Measurements from ENCODE around the gene CD2.
A peak's percentile ranks its signal among the peaks of the same experiment; 100 is the strongest.

Gene CD2

DNA sequence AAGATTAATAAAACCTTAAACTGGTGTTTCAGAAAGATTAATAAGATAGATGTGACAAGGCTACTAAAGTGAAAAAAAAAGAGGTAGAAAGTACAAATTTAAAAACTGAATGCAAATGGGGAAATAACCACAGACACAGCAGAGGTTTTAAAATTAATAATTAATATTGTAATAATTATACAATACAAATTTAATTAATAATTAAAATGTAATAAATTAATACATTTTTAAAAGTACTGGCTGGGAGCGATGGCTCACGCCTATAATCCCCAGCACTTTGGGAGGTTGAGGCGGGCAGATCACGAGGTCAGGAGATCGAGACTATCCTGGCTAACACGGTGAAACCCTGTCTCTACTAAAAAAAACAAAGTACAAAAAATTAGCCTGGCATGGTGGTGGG, 26.8 kb downstream of the CD2 start:
- DNase-seq = no peak

GRCh38 chr1:116785006-116785405, 30.8 kb downstream of the CD2 start:
- DNase-seq = no peak

DNA sequence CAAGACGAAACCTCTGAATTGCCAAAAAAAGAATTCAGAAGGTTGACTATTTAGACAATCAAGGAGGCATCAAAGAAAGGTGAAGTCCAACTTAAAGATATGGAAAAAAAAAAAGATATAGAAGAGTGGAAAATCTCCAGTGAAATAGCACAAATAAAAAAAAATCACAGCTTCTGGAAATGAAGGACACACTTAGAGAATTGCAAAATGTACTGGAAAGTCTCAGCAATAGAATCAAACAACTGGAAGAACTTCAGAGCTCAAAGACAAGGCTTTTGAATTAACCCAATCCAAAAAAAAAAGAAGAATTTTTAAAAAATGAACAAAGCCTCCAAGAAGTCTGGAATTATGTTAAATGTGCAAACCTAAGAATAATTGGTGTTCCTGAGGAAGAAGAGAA, 31.8 kb downstream of the CD2 start:
- no peak for DNase-seq

DNA sequence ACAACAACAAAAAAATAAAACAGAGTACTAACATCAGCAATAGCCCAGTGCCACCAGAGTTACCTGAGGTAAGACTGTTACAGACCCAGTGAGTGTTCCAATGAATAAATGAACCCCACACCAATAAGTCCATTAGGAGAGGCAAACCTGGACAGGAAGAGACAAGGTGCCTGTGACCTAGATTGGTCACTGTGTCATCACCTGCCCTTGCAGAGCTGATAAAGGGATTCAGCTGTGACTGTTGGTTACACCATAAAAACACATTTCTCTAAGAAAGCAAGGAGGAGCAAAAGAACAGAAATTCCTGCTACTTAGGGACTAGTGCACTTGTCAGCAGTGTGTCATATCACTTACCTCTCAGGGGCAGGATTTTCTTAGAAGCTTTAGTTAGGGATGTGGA, 37.5 kb downstream of the CD2 start:
- DNase-seq = no peak

DNA sequence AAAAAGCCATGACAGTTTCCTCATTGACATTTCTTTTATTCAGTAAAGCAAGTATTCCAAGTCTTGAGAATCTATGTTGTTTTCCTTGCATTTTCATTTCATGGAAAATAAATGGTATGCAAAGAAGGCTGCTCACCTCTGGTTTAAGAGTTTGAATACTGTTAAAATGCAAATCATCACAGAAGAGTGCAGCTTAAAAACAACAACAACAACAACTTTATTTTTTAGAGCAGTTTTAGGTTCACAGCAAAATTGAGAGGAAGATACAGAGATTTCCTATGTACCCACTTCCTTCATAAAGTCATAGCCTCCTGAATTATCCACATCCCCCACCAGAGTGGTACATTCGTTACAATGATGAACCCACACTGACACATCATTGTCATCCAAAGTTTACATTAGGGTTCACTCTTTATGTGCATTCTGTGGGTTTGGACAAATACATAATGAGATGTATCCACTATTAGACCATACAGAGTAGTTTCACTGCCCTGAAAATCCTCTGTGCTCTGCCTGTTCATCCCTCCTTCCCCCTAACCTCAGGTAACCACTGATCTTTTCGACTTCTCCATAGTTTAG, 39.2 kb downstream of the CD2 start:
- DNase-seq = no peak

DNA sequence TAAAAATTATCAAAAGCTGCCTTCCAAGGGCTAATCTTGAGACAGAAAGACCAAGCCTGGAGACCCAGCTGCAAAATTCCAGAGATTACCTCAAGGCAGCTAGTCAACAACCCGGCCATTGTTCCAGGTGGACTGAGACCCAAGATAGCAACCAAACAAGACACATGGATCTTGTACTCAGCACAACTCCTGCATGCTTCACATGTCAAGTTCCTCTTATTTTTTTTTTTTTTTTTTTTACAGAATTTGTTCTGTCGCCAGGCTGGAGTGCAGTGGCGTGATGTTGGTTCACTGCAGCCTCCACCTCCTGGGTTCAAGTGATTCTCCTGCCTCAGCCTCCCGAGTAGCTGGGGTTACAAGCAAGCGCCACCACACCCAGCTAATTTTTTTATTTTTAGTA, 40.1 kb downstream of the CD2 start:
- DNase-seq = no peak

- DNase-seq = peak; percentile 66 to 89
Observed at GRCh38 chr1:116794804-116795481, 40.7 kb downstream of the CD2 start.

DNA sequence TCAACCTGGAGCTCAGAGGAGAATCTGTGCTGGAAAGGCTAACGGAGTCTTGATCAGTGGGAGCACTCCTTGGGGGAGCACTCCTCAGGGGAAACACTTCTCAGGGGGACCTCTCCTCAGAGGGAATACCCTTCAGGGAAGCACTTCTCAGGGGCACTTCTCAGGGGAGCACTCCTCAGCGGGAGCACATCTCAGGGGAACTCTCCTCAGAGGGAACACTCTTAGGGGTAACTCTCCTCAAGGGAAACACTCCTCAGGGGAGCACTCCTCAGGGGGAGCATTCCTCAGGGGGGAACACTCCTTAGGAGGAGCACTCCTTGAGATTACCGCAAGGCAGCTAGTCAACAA, 41.2 kb downstream of the CD2 start:
- DNase-seq = no peak

DNA sequence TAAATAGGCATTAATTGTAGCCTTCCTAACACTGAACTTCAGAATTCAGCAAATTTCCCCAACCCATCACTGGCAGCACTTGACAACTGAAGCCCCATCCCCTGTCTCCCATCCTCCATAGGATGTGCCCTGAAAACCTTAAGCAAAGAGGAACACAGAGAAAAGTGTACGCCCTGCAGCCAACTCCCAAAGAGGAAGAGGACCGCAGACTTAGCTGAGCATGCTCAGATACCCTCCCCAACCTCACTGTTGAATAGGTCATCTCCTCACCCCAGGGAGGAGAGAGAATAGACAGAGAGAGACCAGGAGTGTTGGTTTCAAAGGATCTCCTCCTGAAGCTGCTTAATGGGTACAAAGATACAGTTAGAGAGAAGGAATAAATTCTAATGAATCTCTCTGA, 50.5 kb downstream of the CD2 start:
- peak in 1 of 2 donors; percentile 37 for DNase-seq

GRCh38 chr1:116805398-116805797, 51.2 kb downstream of the CD2 start:
- no peak for DNase-seq

GRCh38 chr1:116806245-116806644, 52.0 kb downstream of the CD2 start:
- DNase-seq = no peak

- no peak for DNase-seq
Observed at GRCh38 chr1:116806671-116807070, 52.4 kb downstream of the CD2 start.

GRCh38 chr1:116807394-116808199, 53.4 kb downstream of the CD2 start:
- DNase-seq = no peak

DNA sequence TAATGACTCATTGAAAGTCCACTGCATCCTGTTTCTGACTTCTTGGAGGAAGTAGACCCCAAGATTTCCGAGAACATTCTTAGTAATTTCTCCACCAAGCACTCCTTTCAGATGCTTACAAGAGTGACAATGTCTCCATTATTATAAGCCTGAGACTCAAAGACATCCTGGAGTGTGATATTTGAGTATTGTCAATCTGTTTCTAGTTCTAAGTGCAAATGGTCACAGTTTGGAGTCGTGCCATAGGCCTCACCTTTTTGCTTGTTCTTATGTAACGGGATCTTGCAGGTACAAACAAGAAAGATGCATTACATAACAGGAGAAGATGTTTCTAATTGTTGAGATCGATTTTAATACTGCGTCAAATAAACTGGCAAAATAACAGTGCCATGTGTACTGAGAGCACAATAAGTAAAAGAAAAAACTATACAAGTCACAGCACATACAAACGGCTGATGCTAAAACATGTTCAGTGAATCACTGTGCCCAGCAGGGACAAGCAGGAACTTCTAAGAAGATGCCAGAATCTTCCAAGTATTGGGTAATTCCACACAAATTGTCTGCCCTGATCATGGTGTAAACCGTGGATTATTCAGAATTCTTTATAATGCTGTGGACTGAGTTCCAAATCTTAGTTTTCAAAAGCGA, 54.1 kb downstream of the CD2 start:
- DNase-seq = peak in 1 of 2 donors; percentile 41

- DNase-seq = no peak
Observed at GRCh38 chr1:116808848-116809508, 54.7 kb downstream of the CD2 start.

DNA sequence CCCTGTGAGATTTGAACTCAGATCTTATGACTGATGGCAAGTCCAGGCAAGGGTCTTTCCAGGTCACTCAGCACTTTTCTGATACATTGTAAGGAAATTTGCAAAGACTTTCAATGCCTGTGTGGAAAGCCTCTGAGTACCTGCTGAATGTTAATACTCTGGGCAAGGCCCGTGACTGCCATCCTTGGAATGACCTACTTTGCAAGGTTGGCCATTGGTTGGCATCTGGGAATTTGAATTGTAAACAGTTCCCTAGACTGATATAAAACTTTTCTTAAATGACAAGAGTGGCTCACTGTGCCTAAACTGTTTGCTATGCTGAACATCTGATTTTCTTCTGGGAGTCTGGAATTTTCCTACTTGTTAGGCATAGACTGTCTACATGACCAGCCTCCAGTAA, 57.1 kb downstream of the CD2 start:
- no peak for DNase-seq

DNA sequence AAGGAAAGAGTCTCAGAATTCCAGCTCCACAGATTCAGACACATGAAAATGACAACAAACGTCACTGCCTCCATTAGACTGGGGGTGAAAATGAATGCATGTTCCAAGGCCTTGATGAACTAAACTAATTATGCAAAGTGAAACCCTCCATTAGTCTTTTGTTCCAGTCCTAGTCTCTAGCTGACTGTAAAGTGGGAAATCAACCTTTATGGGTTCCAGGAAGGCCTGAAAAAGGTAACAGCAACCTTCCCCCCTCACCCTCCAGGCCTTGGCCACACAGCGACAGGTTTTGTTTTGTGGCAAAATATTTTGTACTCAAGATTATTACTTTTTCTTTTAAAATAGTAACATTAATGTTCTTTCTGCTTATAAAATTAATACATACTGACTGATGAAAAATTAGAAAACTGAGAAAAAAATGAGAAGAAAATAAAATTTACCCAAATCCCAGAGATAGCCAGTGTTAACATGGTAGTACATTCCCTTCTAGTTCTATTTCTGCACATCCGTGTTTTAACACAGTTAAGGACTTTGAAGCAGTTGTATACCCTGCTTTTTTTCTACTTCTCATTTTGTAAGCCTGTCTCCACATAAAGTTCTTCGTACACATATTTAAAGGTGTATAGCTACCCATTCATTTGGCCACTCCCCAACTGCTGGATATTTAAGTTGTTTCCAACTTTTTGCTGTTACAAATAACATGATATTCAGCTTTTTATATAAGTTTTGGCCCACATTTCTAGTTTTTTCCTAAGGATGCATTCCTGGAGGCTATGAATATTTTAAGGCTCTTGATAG, 60.9 kb downstream of the CD2 start:
- DNase-seq = no peak

- DNase-seq = peak; percentile 55 to 57
Observed at GRCh38 chr1:116817582-116818064, 63.4 kb downstream of the CD2 start.

All from inflammatory macrophage (primary cell).